NCI-H2107 treated with DMSO at 0.1 percent for 48 hours (cell line): ENCODE results near the gene SERGEF.

Source experiments
- DNase-seq: peaks from one replicate; lab custom pipeline; 2025; ENCODE audit not compliant: unreplicated experiment; lab: John Stamatoyannopoulos, UW

The SERGEF gene

GRCh38 chr11:17740649-17741235, 272.1 kb downstream of the SERGEF start:
- no peak for DNase-seq

DNA sequence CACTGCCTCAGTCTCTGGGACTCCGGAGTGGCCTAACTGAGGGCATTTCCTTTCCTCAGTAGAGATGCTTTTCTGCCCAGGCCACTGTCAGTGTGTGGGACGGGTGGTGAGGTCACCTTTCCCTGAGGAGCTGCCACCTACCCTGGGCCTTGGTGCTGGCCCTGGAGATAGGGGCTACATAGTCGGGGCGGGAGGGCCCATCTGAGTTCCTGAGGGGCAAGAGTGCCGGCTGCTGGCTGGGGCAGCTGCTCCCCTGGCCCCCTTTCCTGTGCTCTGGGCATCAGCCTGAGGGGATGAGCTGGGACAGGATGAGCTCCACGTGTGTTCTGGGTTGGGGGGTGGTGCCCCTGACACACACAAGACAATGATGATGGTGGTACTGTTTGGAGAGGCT, 272.9 kb downstream of the SERGEF start:
- no peak for DNase-seq

DNA sequence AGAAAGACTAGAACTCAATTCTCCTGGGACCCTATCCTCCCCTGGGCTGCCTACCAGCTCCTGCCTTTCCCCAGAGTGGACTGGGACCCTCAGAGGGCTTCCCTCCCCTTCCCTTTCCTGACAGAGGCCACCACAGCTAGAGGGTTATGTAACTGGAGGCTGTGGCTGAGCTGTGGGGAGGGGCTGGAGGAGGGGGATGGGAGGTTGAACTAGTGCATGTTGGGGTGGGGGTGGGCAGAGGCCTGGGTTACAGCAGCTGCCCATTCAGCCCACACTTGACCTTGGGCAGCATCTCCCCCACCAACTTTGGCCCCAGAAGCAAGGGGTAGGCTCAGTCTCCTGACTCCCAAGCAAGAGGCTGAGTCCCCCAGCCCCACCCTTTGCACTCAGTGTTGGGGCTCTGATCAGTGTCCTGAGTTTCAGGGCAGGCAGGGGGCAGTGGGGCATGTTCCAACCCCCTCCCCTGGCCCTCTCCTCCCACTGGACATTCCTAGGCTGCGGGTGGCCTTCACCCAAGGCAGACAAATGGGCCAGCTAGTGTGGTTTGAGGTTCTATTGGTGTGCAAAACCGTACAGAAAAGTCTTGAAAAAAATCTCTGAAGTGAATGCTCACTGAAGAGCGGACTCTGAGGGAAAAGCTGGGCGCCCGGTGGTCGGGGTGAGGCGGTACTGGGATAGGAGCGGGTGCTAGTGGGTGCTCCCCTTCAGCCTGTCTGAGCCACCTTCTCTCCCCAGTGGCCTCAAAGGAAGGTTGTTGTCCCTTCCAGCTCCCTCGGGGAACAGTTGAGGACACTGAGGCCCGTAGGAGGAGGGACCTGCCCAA, 274.5 kb downstream of the SERGEF start:
- DNase-seq: no peak
